PC-3 (cell line): ENCODE measurements around the gene INO80E.

Experiments
- EZH2 ChIP-seq: fragments of 300-600 bp; sonication (generic); IDR thresholded peaks from one replicate; pipeline ENCODE4 v1.6.1; 2017; ENCODE audit warnings: antibody characterized with exemption, mild to moderate bottlenecking, low read length; ENCODE audit not compliant: unreplicated experiment
- EZH2phosphoT487 ChIP-seq: fragments of 300-600 bp; sonication (generic); IDR thresholded peaks from 2 replicates; pipeline ENCODE4 v1.6.1; 2018; ENCODE audit warnings: mild to moderate bottlenecking, antibody characterized with exemption, low read length, borderline replicate concordance
- TF ChIP-seq, protein P1 (sequence below): fragments of 300-600 bp; sonication (generic); conservative IDR thresholded peaks from 2 replicates; pipeline ENCODE4 v1.5.1; 2017; ENCODE audit warnings: antibody characterized with exemption, low read depth, mild to moderate bottlenecking, low read length

- TF ChIP-seq, protein P1, sequence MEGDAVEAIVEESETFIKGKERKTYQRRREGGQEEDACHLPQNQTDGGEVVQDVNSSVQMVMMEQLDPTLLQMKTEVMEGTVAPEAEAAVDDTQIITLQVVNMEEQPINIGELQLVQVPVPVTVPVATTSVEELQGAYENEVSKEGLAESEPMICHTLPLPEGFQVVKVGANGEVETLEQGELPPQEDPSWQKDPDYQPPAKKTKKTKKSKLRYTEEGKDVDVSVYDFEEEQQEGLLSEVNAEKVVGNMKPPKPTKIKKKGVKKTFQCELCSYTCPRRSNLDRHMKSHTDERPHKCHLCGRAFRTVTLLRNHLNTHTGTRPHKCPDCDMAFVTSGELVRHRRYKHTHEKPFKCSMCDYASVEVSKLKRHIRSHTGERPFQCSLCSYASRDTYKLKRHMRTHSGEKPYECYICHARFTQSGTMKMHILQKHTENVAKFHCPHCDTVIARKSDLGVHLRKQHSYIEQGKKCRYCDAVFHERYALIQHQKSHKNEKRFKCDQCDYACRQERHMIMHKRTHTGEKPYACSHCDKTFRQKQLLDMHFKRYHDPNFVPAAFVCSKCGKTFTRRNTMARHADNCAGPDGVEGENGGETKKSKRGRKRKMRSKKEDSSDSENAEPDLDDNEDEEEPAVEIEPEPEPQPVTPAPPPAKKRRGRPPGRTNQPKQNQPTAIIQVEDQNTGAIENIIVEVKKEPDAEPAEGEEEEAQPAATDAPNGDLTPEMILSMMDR = no peak
- no peak for TF ChIP-seq EZH2
- TF ChIP-seq EZH2phosphoT487 = no peak
Measured at GRCh38 chr16:29987371-29988085, 8.5 kb upstream of the INO80E start.
